ENCODE measurements around the gene VCX. TPM values are rescaled to one million over a fixed set of nuclear protein-coding genes. Genes with fewer than 3 reads are reported as not detected.
"Not testable (repeated sequence)": the region's sequence is repeated elsewhere in the genome, so short reads cannot be mapped to it uniquely, and the experiment has no call there.

The VCX gene
- polyA plus RNA-seq (not detected in 3 replicates), polyA minus RNA-seq (not detected in 3 replicates)
- polyA plus RNA-seq (2011; ENCODE audit: low read depth): not detected
- not detected in 2 replicates for polyA plus RNA-seq (2011; cell fraction: cytosol; rRNA removed)
- polyA plus RNA-seq (2011; cell fraction: nucleus; rRNA removed): 0.16 TPM in 1 of 2 replicates, not detected in the other
- not detected in 2 replicates for polyA plus RNA-seq (2012; ENCODE audit: low replicate concordance)
- not detected for polyA minus RNA-seq (2011; cell fraction: cytosol; rRNA and poly(A)+ RNA removed)
- polyA minus RNA-seq (2011; cell fraction: nucleus; rRNA and poly(A)+ RNA removed): not detected in 2 replicates

DNA sequence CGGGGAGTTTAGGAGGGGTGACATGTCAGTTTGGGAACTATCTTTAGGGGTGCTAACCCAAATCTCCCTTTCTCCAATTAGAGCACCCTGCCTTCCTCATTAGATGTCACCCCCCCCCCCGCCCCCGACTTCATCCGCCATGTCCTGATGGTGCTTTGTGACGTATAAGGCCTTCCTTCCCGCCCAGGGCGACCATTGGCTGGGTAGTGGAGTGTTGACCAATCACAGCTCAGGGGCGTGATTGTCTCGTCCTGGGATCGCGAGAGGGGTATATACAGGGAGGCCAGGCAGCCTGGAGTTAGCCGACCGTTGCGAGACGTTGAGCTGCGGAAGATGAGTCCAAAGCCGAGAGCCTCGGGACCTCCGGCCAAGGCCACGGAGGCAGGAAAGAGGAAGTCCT is at the start of gene VCX:
Gene VCX (plus strand): TSS at position 301 of the 400 bp plus-strand sequence. CDS start 33 bp downstream, at position 334.
- H3K27me3 ChIP-seq (ENCODE audit: control insufficient read depth, extremely low read depth, insufficient read depth, low read length); dilution Hi-C loops (cut with MboI; ENCODE audit: extremely low pct_ligation_motif_present, low sequenced_read_pairs); FAIRE-seq; H3K4me3 ChIP-seq (ENCODE audit: control insufficient read depth in 2 of 3, extremely low read depth in 1 of 3, insufficient read depth in 2 of 3, low read depth in 1 of 3, low read length in 3 of 3); H2AFZ ChIP-seq (ENCODE audit: control insufficient read depth, low read length); H3K79me2 ChIP-seq (ENCODE audit: control insufficient read depth, insufficient read depth, low read length); H3K4me2 ChIP-seq (ENCODE audit: control insufficient read depth, extremely low read depth, insufficient read depth, low read depth, low read length); DNase-seq (ENCODE audit: low read depth, low spot score); H3K27ac ChIP-seq (ENCODE audit: control insufficient read depth, insufficient read depth, low read length); H3K4me1 ChIP-seq (ENCODE audit: control insufficient read depth, extremely low read depth, insufficient read depth, low read length); H3K9ac ChIP-seq (ENCODE audit: control insufficient read depth, extremely low read depth, insufficient read depth, low read length); H3K9me1 ChIP-seq (ENCODE audit: control insufficient read depth, extremely low read depth, insufficient read depth, low read length); H3K9me3 ChIP-seq (ENCODE audit: control insufficient read depth, low read depth, low read length); H3K36me3 ChIP-seq (ENCODE audit: control insufficient read depth in 2 of 2, extremely low read depth in 1 of 2, insufficient read depth in 2 of 2, low read length in 2 of 2); H4K20me1 ChIP-seq (ENCODE audit: control insufficient read depth, extremely low read depth, insufficient read depth, low read length): not testable (repeated sequence)

DNA sequence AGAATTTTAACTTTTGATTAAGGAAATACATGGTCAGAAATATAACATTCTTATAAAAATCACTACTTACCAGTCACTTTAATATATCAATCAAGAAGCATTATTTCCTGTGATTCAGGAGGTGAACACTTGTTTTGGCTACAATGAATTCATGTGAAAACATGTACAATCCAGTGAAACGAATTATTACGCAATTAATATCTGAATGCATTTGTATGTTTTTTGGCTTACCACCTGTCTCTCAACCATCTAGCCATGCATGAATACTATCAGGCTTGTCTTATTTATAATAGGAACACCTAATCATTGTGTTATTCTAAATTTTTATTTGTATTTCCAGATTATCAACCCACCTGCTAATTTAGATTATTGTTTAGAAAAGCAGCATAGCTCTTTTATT is 44.6 kb upstream of the VCX start:
- Histone ChIP-seq H2AFZ (ENCODE audit: control insufficient read depth, low read length) (no peak overlapping the region), H3K4me2 (ENCODE audit: control insufficient read depth, extremely low read depth, insufficient read depth, low read depth, low read length) (no peak overlapping the region), H3K9me1 (ENCODE audit: control insufficient read depth, extremely low read depth, insufficient read depth, low read length) (no peaks in the 10 kb centered on the region), H3K27me3 (ENCODE audit: control insufficient read depth, extremely low read depth, insufficient read depth, low read length) (no peaks in the 10 kb centered on the region), H3K4me1 (ENCODE audit: control insufficient read depth, extremely low read depth, insufficient read depth, low read length) (no peaks in the 10 kb centered on the region), H3K9me3 (ENCODE audit: control insufficient read depth, low read depth, low read length) (no peaks in the 10 kb centered on the region), H3K9ac (ENCODE audit: control insufficient read depth, extremely low read depth, insufficient read depth, low read length) (no peak overlapping the region), H3K27ac (ENCODE audit: control insufficient read depth, insufficient read depth, low read length) (no peak overlapping the region), H3K36me3 (ENCODE audit: control insufficient read depth in 2 of 2, extremely low read depth in 1 of 2, insufficient read depth in 2 of 2, low read length in 2 of 2) (no peaks in the 10 kb centered on the region), H4K20me1 (ENCODE audit: control insufficient read depth, extremely low read depth, insufficient read depth, low read length) (no peaks in the 10 kb centered on the region), H3K79me2 (ENCODE audit: control insufficient read depth, insufficient read depth, low read length) (no peaks in the 10 kb centered on the region), H3K4me3 (ENCODE audit: control insufficient read depth in 2 of 3, extremely low read depth in 1 of 3, insufficient read depth in 2 of 3, low read depth in 1 of 3, low read length in 3 of 3) (no peak overlapping the region)
- TF ChIP-seq, protein P1, sequence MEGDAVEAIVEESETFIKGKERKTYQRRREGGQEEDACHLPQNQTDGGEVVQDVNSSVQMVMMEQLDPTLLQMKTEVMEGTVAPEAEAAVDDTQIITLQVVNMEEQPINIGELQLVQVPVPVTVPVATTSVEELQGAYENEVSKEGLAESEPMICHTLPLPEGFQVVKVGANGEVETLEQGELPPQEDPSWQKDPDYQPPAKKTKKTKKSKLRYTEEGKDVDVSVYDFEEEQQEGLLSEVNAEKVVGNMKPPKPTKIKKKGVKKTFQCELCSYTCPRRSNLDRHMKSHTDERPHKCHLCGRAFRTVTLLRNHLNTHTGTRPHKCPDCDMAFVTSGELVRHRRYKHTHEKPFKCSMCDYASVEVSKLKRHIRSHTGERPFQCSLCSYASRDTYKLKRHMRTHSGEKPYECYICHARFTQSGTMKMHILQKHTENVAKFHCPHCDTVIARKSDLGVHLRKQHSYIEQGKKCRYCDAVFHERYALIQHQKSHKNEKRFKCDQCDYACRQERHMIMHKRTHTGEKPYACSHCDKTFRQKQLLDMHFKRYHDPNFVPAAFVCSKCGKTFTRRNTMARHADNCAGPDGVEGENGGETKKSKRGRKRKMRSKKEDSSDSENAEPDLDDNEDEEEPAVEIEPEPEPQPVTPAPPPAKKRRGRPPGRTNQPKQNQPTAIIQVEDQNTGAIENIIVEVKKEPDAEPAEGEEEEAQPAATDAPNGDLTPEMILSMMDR (optimal IDR thresholded peaks at IDR 0.05 in 1 of 3, IDR thresholded peaks at IDR 0.05 in 1 of 3, conservative IDR thresholded peaks at IDR 0.05 in 1 of 3; ENCODE audit: extremely low read depth in 1 of 3, insufficient read depth in 2 of 3, low read length in 3 of 3): no peak
- TF ChIP-seq EZH2 (IDR thresholded peaks at IDR 0.05; ENCODE audit: low read length): no peak
- FAIRE-seq (no peak), DNase-seq (ENCODE audit: low read depth, low spot score) (no peak)
- dilution Hi-C loops (cut with MboI; ENCODE audit: extremely low pct_ligation_motif_present, low sequenced_read_pairs): no loop called here

DNA sequence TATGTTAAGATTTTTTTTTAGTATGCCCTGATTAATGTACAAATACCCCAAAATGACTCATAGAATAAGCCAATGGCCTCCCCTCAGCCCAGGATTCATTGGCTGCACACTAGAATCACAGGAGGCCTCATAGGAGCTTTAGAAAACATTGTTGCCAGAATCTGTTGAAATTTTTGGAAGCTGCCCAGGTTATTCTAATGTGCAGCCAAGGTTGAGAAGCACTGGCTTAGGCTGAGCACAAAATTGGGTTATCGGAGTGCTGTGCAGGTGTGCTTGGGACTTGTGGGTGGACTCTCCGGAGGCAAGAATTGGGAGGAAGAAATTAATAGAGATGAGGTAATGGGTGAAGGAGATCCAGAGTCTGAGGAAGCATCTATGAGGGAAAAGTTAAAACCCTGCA is 41.3 kb upstream of the VCX start:
- Histone ChIP-seq H3K36me3 (ENCODE audit: control insufficient read depth in 2 of 2, extremely low read depth in 1 of 2, insufficient read depth in 2 of 2, low read length in 2 of 2) (no peaks in the 10 kb centered on the region), H2AFZ (ENCODE audit: control insufficient read depth, low read length) (no peak overlapping the region), H3K9ac (ENCODE audit: control insufficient read depth, extremely low read depth, insufficient read depth, low read length) (no peak overlapping the region), H3K27me3 (ENCODE audit: control insufficient read depth, extremely low read depth, insufficient read depth, low read length) (no peaks in the 10 kb centered on the region), H4K20me1 (ENCODE audit: control insufficient read depth, extremely low read depth, insufficient read depth, low read length) (no peaks in the 10 kb centered on the region), H3K4me1 (ENCODE audit: control insufficient read depth, extremely low read depth, insufficient read depth, low read length) (no peaks in the 10 kb centered on the region), H3K9me3 (ENCODE audit: control insufficient read depth, low read depth, low read length) (no peaks in the 10 kb centered on the region), H3K4me3 (ENCODE audit: control insufficient read depth in 2 of 3, extremely low read depth in 1 of 3, insufficient read depth in 2 of 3, low read depth in 1 of 3, low read length in 3 of 3) (no peak overlapping the region), H3K27ac (ENCODE audit: control insufficient read depth, insufficient read depth, low read length) (no peak overlapping the region), H3K79me2 (ENCODE audit: control insufficient read depth, insufficient read depth, low read length) (no peaks in the 10 kb centered on the region), H3K4me2 (ENCODE audit: control insufficient read depth, extremely low read depth, insufficient read depth, low read depth, low read length) (no peak overlapping the region), H3K9me1 (ENCODE audit: control insufficient read depth, extremely low read depth, insufficient read depth, low read length) (no peaks in the 10 kb centered on the region)
- dilution Hi-C loops (cut with MboI; ENCODE audit: extremely low pct_ligation_motif_present, low sequenced_read_pairs): no loop called here
- DNase-seq (ENCODE audit: low read depth, low spot score) (no peak), FAIRE-seq (no peak)
- TF ChIP-seq, protein P1 (optimal IDR thresholded peaks at IDR 0.05 in 1 of 3, IDR thresholded peaks at IDR 0.05 in 1 of 3, conservative IDR thresholded peaks at IDR 0.05 in 1 of 3; ENCODE audit: extremely low read depth in 1 of 3, insufficient read depth in 2 of 3, low read length in 3 of 3): no peak
- no peak for TF ChIP-seq EZH2 (IDR thresholded peaks at IDR 0.05; ENCODE audit: low read length)

Data from keratinocyte (primary cell).